SK-N-SH (cell line): Measurements from ENCODE around the gene DKC1.
"Not testable (repeated sequence)": the region's sequence is repeated elsewhere in the genome, so short reads cannot be mapped to it uniquely, and the experiment has no call there.

Source experiments
- JUND ChIP-seq: IDR thresholded peaks from 2 replicates; pipeline ENCODE4 v1.4.0; 2012
- POLR2AphosphoS5 ChIP-seq: IDR thresholded peaks from 2 replicates; pipeline ENCODE4 v1.6.1; 2012; ENCODE audit warnings: low read depth, low read length

GRCh38 chrX:154816326-154816898, 53.7 kb downstream of the DKC1 start:
- not testable (repeated sequence) for TF ChIP-seq POLR2AphosphoS5, JUND
